ENCODE data around the gene SRBD1. TPM values are rescaled to one million over a fixed set of nuclear protein-coding genes. Genes with fewer than 3 reads are reported as not detected.

The SRBD1 gene
- total and polyA plus RNA-seq, 8 donors: 13.4 to 20.0 (median 17.6) TPM

DNA sequence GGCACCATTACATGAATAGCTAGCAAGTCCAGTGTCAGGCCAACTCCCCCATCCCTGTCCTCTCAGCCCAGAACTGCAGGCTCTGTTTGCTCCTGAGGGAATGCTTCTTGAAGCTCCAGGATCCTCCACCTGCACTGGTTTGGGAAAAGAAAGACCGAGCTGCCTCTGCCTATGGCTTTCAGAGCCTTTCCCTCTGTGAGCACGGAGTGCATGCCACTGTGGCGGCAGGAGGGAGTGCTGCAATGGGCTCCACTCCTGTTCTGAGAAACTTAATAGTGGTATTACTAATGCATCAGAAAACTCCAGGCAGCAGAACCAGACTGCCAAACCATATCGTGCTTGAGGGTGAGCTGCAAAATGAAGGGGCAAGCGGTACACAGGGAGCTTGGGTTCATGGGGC is 271.8 kb downstream of the SRBD1 start:
- TF ChIP-seq, protein P1, sequence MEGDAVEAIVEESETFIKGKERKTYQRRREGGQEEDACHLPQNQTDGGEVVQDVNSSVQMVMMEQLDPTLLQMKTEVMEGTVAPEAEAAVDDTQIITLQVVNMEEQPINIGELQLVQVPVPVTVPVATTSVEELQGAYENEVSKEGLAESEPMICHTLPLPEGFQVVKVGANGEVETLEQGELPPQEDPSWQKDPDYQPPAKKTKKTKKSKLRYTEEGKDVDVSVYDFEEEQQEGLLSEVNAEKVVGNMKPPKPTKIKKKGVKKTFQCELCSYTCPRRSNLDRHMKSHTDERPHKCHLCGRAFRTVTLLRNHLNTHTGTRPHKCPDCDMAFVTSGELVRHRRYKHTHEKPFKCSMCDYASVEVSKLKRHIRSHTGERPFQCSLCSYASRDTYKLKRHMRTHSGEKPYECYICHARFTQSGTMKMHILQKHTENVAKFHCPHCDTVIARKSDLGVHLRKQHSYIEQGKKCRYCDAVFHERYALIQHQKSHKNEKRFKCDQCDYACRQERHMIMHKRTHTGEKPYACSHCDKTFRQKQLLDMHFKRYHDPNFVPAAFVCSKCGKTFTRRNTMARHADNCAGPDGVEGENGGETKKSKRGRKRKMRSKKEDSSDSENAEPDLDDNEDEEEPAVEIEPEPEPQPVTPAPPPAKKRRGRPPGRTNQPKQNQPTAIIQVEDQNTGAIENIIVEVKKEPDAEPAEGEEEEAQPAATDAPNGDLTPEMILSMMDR (IDR thresholded peaks at IDR 0.05): no peak
- intact Hi-C loops (cut with DNase I): no loop called here
- no peaks in the 10 kb centered on the region for H3K36me3 ChIP-seq
- no peak for ATAC-seq
- H3K27ac ChIP-seq: no peak overlapping the region
- no peak for DNase-seq
- peaks cover 0 to 3% of the 10 kb centered on the region in 2 donors for H3K9me3 ChIP-seq
- no peak overlapping the region for H3K4me3 ChIP-seq
- no peaks in the 10 kb centered on the region for H3K4me1 ChIP-seq
- H3K27me3 ChIP-seq: no peaks in the 10 kb centered on the region

Other genes with a start within 250 kb of the SRBD1 start
- gene PRKCE, start 40.4 kb upstream of the SRBD1 start, total RNA-seq: 10 to 100 TPM; 43.8 to 56.9 TPM
- 10 to 100 TPM; 12.0 to 14.9 (median 14.3) TPM for gene PRKCE, start 40.4 kb upstream of the SRBD1 start, polyA plus RNA-seq (ENCODE audit: insufficient read length in 6 of 6)

Data from left lung (tissue), 10 donors.